ENCODE results near the gene GBX1. TPM values are rescaled to one million over a fixed set of nuclear protein-coding genes. Genes with fewer than 3 reads are reported as not detected.

The GBX1 gene
- total RNA-seq, 1 donor from 2014 or later: not detected

DNA sequence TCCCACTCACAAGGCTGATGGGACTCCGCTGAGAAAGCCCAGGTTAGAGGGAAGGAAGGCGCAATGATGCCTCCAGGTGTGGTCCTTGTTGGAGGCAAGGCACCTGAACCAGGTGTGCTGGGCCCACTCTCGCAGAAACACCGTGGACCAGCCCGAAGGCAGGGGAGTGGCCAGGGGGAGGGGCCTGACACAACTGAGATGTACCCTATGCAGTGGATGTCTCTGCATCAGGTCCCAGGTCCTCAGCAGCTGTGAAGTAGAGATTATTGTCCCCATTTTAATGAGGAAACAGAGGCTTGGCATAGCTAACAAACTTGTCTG, 32.0 kb downstream of the GBX1 start:
- Histone ChIP-seq H3K36me3 (ENCODE audit: control insufficient read depth, insufficient read depth, low read length) (peaks cover 2% of the 10 kb centered on the region), H3K27me3 (ENCODE audit: control insufficient read depth, insufficient read depth, low read length) (no peaks in the 10 kb centered on the region), H3K4me3 (ENCODE audit: low read depth, low read length) (no peak overlapping the region)
- TF ChIP-seq, protein P1, sequence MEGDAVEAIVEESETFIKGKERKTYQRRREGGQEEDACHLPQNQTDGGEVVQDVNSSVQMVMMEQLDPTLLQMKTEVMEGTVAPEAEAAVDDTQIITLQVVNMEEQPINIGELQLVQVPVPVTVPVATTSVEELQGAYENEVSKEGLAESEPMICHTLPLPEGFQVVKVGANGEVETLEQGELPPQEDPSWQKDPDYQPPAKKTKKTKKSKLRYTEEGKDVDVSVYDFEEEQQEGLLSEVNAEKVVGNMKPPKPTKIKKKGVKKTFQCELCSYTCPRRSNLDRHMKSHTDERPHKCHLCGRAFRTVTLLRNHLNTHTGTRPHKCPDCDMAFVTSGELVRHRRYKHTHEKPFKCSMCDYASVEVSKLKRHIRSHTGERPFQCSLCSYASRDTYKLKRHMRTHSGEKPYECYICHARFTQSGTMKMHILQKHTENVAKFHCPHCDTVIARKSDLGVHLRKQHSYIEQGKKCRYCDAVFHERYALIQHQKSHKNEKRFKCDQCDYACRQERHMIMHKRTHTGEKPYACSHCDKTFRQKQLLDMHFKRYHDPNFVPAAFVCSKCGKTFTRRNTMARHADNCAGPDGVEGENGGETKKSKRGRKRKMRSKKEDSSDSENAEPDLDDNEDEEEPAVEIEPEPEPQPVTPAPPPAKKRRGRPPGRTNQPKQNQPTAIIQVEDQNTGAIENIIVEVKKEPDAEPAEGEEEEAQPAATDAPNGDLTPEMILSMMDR (IDR thresholded peaks at IDR 0.05; ENCODE audit: insufficient read depth, low read length, poor library complexity, severe bottlenecking): no peak
- DNase-seq (ENCODE audit: low read depth): no peak

DNA sequence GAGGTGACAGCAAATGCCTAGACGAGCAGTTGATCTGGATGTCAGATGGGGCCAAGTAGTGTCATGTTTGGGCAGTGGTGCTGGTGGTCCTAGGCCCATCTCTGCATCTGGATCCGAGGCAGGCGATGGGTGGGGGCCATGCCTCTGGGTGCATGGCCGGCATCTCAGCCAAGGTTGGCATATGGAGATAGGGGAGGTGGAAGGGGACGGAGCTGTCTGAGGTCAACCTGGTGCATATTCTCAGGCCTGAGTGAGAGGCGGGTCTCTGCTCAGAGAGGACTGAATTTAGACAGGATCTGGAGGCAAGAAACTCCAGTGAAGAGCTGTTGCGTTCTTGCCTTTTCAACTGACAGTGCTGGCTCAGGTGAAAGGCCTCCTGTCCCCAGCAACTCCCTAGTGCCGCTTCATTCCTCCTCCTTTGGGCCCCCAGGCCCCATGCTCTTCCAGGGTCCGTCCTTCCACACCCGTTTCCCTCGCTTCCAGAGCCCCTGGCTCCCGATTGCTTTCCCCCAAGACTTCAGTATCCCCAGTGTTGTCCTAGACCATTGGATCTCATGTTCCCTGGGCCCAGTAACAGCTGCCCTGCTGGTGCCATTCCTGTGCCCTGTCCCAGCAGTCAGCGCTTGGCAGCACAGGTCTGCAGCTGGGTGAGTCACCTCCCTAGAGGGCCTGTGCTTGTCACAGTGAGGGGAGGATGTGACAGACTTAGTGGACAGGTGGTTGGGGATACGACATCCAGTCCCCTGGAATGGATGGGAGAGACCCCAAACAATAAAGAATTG, 32.6 kb downstream of the GBX1 start:
- H3K4me3 ChIP-seq (ENCODE audit: low read depth, low read length): no peak overlapping the region
- TF ChIP-seq, protein P1 (IDR thresholded peaks at IDR 0.05; ENCODE audit: insufficient read depth, low read length, poor library complexity, severe bottlenecking): no peak
- DNase-seq (ENCODE audit: low read depth): no peak
- peaks cover 2% of the 10 kb centered on the region for H3K36me3 ChIP-seq (ENCODE audit: control insufficient read depth, insufficient read depth, low read length)
- no peaks in the 10 kb centered on the region for H3K27me3 ChIP-seq (ENCODE audit: control insufficient read depth, insufficient read depth, low read length)

DNA sequence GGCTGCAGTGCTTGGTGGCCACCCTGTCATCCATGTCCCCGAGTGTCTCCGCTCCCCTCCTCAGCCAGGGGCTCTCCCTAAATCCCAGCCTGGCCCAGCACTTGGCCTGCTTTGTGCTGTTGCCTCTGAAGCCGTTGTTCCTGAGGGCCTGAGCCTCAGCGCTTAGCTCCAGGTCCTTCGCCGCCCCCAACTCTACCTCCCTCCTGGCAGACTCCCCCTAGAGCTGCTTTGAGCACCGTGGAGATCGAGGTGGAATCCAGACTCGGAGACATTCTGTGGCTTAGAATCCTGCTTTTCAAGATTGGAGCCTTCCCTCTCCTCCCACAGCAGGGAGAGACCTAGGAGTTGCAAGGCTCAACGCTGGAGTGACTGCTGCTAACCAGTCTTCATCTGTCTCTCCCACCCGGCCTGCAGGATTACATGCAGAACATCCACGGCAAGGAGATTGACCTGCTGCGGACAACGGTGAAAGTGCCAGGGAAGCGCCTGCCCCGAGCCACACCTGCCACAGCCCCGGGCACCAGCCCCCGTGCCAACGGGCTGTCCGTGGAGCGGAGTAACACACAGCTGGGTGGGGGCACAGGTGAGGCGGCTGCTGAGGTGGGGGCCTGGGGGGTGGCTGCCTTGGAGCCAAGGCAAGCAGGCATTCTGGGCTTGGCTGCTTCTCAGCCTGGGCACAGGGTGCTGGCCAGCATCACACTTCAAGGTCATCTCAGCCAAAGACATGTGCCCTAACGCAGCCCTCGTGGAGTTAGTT, 33.3 kb downstream of the GBX1 start:
- Histone ChIP-seq H3K4me3 (ENCODE audit: low read depth, low read length) (no peak overlapping the region), H3K27me3 (ENCODE audit: control insufficient read depth, insufficient read depth, low read length) (no peaks in the 10 kb centered on the region), H3K36me3 (ENCODE audit: control insufficient read depth, insufficient read depth, low read length) (peaks cover 4% of the 10 kb centered on the region)
- TF ChIP-seq, protein P1 (IDR thresholded peaks at IDR 0.05; ENCODE audit: insufficient read depth, low read length, poor library complexity, severe bottlenecking): no peak
- no peak for DNase-seq (ENCODE audit: low read depth)

DNA sequence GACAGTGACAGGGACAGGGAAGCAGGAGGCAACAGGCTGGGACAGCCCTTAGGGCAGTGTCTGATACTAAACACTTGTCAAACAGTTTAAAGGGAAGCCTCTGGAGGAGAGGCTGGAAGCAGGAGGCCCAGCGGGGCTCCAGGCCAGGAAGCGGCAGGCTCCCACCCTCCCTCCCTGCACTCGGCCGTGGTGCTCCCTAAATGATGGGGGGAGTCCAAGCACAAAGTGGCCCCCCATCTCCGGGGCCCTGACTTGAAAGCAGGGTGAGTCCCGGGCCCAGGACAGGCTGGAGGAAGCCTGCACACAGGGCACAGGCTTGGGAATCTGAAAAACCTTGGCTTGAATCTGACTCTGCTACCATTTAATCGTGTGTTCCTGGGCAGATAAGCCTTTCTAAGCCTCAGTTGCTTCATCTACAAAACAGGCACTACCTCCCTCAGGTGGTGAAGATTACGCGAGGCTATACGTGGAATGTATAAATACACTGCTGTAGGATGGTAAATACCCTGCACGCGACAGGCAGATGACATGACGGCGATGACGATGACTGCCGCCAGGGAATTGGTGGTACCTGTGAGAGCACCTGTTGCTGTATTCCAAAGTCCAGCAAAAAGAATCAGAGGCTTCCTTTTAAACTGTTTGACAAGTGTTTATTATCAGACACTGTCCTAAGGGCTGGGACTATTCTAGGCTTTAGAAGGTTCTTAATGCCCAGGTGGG, 34.1 kb downstream of the GBX1 start:
- TF ChIP-seq, protein P1 (IDR thresholded peaks at IDR 0.05; ENCODE audit: insufficient read depth, low read length, poor library complexity, severe bottlenecking): no peak
- Histone ChIP-seq H3K4me3 (ENCODE audit: low read depth, low read length) (no peak overlapping the region), H3K27me3 (ENCODE audit: control insufficient read depth, insufficient read depth, low read length) (no peaks in the 10 kb centered on the region), H3K36me3 (ENCODE audit: control insufficient read depth, insufficient read depth, low read length) (peaks cover 4% of the 10 kb centered on the region)
- DNase-seq (ENCODE audit: low read depth): no peak

DNA sequence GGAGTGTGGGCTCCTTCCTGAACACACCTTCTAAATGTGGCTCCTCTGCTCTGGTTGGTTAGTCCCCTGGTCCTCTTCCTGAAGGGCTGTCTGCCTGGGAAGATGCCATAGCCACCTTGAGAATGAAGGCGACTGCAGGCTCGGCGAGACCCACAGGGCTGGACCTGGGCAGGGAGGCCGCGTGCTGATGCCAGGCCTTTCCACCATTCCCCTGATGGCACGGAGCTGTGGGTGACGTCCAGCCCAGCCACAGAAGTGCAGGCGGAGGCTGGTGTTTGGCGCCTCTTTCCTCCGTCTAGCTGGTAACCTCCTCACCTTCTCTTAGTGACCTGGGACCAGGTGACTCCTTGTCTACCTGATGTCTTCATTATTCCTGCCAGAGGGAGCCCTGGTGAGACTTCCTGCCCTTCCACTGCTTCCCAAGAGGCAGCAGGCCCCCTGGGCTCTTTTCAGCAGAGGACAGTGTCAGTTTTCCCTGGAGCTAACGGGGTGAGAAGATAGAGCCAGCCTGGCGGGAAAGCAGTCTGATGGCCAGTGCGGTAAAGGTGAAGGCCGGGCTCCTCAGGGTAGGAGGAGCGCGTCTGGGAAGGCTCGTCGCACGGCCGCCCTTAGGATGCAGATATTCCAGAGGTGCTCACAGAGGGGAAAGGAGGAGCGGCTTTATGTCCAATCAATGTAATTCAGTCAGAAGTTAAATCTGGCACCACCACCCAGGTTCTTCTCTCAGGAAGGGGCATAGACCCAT, 34.9 kb downstream of the GBX1 start:
- TF ChIP-seq, protein P1 (IDR thresholded peaks at IDR 0.05; ENCODE audit: insufficient read depth, low read length, poor library complexity, severe bottlenecking): no peak
- no peak for DNase-seq (ENCODE audit: low read depth)
- Histone ChIP-seq H3K4me3 (ENCODE audit: low read depth, low read length) (no peak overlapping the region), H3K27me3 (ENCODE audit: control insufficient read depth, insufficient read depth, low read length) (no peaks in the 10 kb centered on the region), H3K36me3 (ENCODE audit: control insufficient read depth, insufficient read depth, low read length) (peaks cover 2% of the 10 kb centered on the region)

Measured in kidney epithelial cell (primary cell).